ENCODE results near the gene MISP.
A peak's percentile ranks its signal among the peaks of the same experiment; 100 is the strongest.

The MISP gene

GRCh38 chr19:772730-773436, 22.0 kb downstream of the MISP start:
- Histone ChIP-seq H3K27me3 (ENCODE audit: control insufficient read depth, insufficient read depth, low read length) (no peaks in the 10 kb centered on the region), H3K9ac (ENCODE audit: low read length) (no peak overlapping the region), H3K4me1 (ENCODE audit: control insufficient read depth, insufficient read depth, low read length) (no peaks in the 10 kb centered on the region), H3K36me3 (ENCODE audit: control insufficient read depth, insufficient read depth, low read length) (no peaks in the 10 kb centered on the region), H3K4me3 (ENCODE audit: low read length) (no peak overlapping the region), H3K9me3 (ENCODE audit: control insufficient read depth, low read length) (no peaks in the 10 kb centered on the region)

GRCh38 chr19:776549-776948, 25.6 kb downstream of the MISP start:
- Histone ChIP-seq H3K4me1 (ENCODE audit: control insufficient read depth, insufficient read depth, low read length) (no peaks in the 10 kb centered on the region), H3K36me3 (ENCODE audit: control insufficient read depth, insufficient read depth, low read length) (no peaks in the 10 kb centered on the region), H3K9me3 (ENCODE audit: control insufficient read depth, low read length) (no peaks in the 10 kb centered on the region), H3K27me3 (ENCODE audit: control insufficient read depth, insufficient read depth, low read length) (no peaks in the 10 kb centered on the region), H3K9ac (ENCODE audit: low read length) (no peak overlapping the region), H3K4me3 (ENCODE audit: low read length) (no peak overlapping the region)

- peaks cover 11% of the 10 kb centered on the region for H3K27me3 ChIP-seq (ENCODE audit: control insufficient read depth, insufficient read depth, low read length)
- peaks cover 18% of the 10 kb centered on the region for H3K4me1 ChIP-seq (ENCODE audit: control insufficient read depth, insufficient read depth, low read length)
- H3K9me3 ChIP-seq (ENCODE audit: control insufficient read depth, low read length): no peaks in the 10 kb centered on the region
- no peaks in the 10 kb centered on the region for H3K36me3 ChIP-seq (ENCODE audit: control insufficient read depth, insufficient read depth, low read length)
- no peak overlapping the region for H3K9ac ChIP-seq (ENCODE audit: low read length)
- no peak overlapping the region for H3K4me3 ChIP-seq (ENCODE audit: low read length)
These were observed 28.2 kb downstream of the MISP start for GRCh38 chr19:778910-779653.

GRCh38 chr19:780935-781334, 30.0 kb downstream of the MISP start:
- Histone ChIP-seq H3K27me3 (ENCODE audit: control insufficient read depth, insufficient read depth, low read length) (peaks cover 11% of the 10 kb centered on the region), H3K4me3 (ENCODE audit: low read length) (no peak overlapping the region), H3K4me1 (ENCODE audit: control insufficient read depth, insufficient read depth, low read length) (peaks cover 18% of the 10 kb centered on the region), H3K9ac (ENCODE audit: low read length) (no peak overlapping the region), H3K9me3 (ENCODE audit: control insufficient read depth, low read length) (no peaks in the 10 kb centered on the region), H3K36me3 (ENCODE audit: control insufficient read depth, insufficient read depth, low read length) (no peaks in the 10 kb centered on the region)

- peaks cover 11% of the 10 kb centered on the region for H3K27me3 ChIP-seq (ENCODE audit: control insufficient read depth, insufficient read depth, low read length)
- no peak overlapping the region for H3K4me3 ChIP-seq (ENCODE audit: low read length)
- H3K9ac ChIP-seq (ENCODE audit: low read length): no peak overlapping the region
- H3K9me3 ChIP-seq (ENCODE audit: control insufficient read depth, low read length): no peaks in the 10 kb centered on the region
- no peaks in the 10 kb centered on the region for H3K36me3 ChIP-seq (ENCODE audit: control insufficient read depth, insufficient read depth, low read length)
- peaks cover 18% of the 10 kb centered on the region for H3K4me1 ChIP-seq (ENCODE audit: control insufficient read depth, insufficient read depth, low read length)
These were observed 30.9 kb downstream of the MISP start for GRCh38 chr19:781800-782184.

GRCh38 chr19:782185-782877, 31.4 kb downstream of the MISP start:
- H3K27me3 ChIP-seq (ENCODE audit: control insufficient read depth, insufficient read depth, low read length): peaks cover 11% of the 10 kb centered on the region
- no peak overlapping the region for H3K4me3 ChIP-seq (ENCODE audit: low read length)
- peaks cover 18% of the 10 kb centered on the region for H3K4me1 ChIP-seq (ENCODE audit: control insufficient read depth, insufficient read depth, low read length)
- H3K36me3 ChIP-seq (ENCODE audit: control insufficient read depth, insufficient read depth, low read length): no peaks in the 10 kb centered on the region
- no peaks in the 10 kb centered on the region for H3K9me3 ChIP-seq (ENCODE audit: control insufficient read depth, low read length)
- H3K9ac ChIP-seq (ENCODE audit: low read length): peak overlapping the region; percentile 50

GRCh38 chr19:782878-783668, 32.2 kb downstream of the MISP start:
- Histone ChIP-seq H3K4me3 (ENCODE audit: low read length) (no peak overlapping the region), H3K4me1 (ENCODE audit: control insufficient read depth, insufficient read depth, low read length) (peaks cover 18% of the 10 kb centered on the region), H3K36me3 (ENCODE audit: control insufficient read depth, insufficient read depth, low read length) (no peaks in the 10 kb centered on the region), H3K27me3 (ENCODE audit: control insufficient read depth, insufficient read depth, low read length) (peaks cover 11% of the 10 kb centered on the region), H3K9me3 (ENCODE audit: control insufficient read depth, low read length) (no peaks in the 10 kb centered on the region), H3K9ac (ENCODE audit: low read length) (peak overlapping the region; percentile 50)

- peaks cover 11% of the 10 kb centered on the region for H3K27me3 ChIP-seq (ENCODE audit: control insufficient read depth, insufficient read depth, low read length)
- H3K4me1 ChIP-seq (ENCODE audit: control insufficient read depth, insufficient read depth, low read length): peaks cover 18% of the 10 kb centered on the region
- H3K36me3 ChIP-seq (ENCODE audit: control insufficient read depth, insufficient read depth, low read length): no peaks in the 10 kb centered on the region
- H3K9ac ChIP-seq (ENCODE audit: low read length): no peak overlapping the region
- H3K4me3 ChIP-seq (ENCODE audit: low read length): no peak overlapping the region
- no peaks in the 10 kb centered on the region for H3K9me3 ChIP-seq (ENCODE audit: control insufficient read depth, low read length)
These were observed 33.6 kb downstream of the MISP start for GRCh38 chr19:784541-784940.

GRCh38 chr19:787536-787935, 36.6 kb downstream of the MISP start:
- H3K4me3 ChIP-seq (ENCODE audit: low read length): no peak overlapping the region
- no peaks in the 10 kb centered on the region for H3K36me3 ChIP-seq (ENCODE audit: control insufficient read depth, insufficient read depth, low read length)
- peaks cover 10% of the 10 kb centered on the region for H3K4me1 ChIP-seq (ENCODE audit: control insufficient read depth, insufficient read depth, low read length)
- H3K27me3 ChIP-seq (ENCODE audit: control insufficient read depth, insufficient read depth, low read length): peaks cover 3% of the 10 kb centered on the region
- H3K9me3 ChIP-seq (ENCODE audit: control insufficient read depth, low read length): no peaks in the 10 kb centered on the region
- no peak overlapping the region for H3K9ac ChIP-seq (ENCODE audit: low read length)

GRCh38 chr19:788686-788982, 37.7 kb downstream of the MISP start:
- H3K36me3 ChIP-seq (ENCODE audit: control insufficient read depth, insufficient read depth, low read length): no peaks in the 10 kb centered on the region
- no peaks in the 10 kb centered on the region for H3K27me3 ChIP-seq (ENCODE audit: control insufficient read depth, insufficient read depth, low read length)
- H3K4me3 ChIP-seq (ENCODE audit: low read length): no peak overlapping the region
- no peak overlapping the region for H3K9ac ChIP-seq (ENCODE audit: low read length)
- H3K4me1 ChIP-seq (ENCODE audit: control insufficient read depth, insufficient read depth, low read length): no peaks in the 10 kb centered on the region
- no peaks in the 10 kb centered on the region for H3K9me3 ChIP-seq (ENCODE audit: control insufficient read depth, low read length)

GRCh38 chr19:788983-789700, 38.2 kb downstream of the MISP start:
- Histone ChIP-seq H3K36me3 (ENCODE audit: control insufficient read depth, insufficient read depth, low read length) (no peaks in the 10 kb centered on the region), H3K9ac (ENCODE audit: low read length) (no peak overlapping the region), H3K27me3 (ENCODE audit: control insufficient read depth, insufficient read depth, low read length) (no peaks in the 10 kb centered on the region), H3K4me3 (ENCODE audit: low read length) (no peak overlapping the region), H3K9me3 (ENCODE audit: control insufficient read depth, low read length) (no peaks in the 10 kb centered on the region), H3K4me1 (ENCODE audit: control insufficient read depth, insufficient read depth, low read length) (no peaks in the 10 kb centered on the region)
